ENCODE data around the gene MXD1. TPM values are rescaled to one million over a fixed set of nuclear protein-coding genes. Genes with fewer than 3 reads are reported as not detected.
"Not testable (repeated sequence)": the region's sequence is repeated elsewhere in the genome, so short reads cannot be mapped to it uniquely, and the experiment has no call there.

The MXD1 gene
- total and polyA plus RNA-seq, 7 donors, result 5.4 to 102 (median 7.8) TPM

GRCh38 chr2:69893684-69894551 is 21.0 kb upstream of the MXD1 start, which contains the start of gene SNRNP27:
SNRNP27 (plus strand) TSS chr2:69893956; CDS start chr2:69893985, 29 bp downstream.
- Histone ChIP-seq H3K4me3 (peak within 1 kb of the TSS; percentile 57 to 87 (median 67)), H3K27ac (peak within 1 kb of the TSS; percentile 77 to 84 (median 81)), H3K4me1 (peaks cover 0 to 25% (median 12%) of the 10 kb centered on the region in 4 donors), H3K27me3 (no peaks in the 10 kb centered on the region), H3K36me3 (peaks cover 0 to 39% (median 18%) of the 10 kb centered on the region in 4 donors), H3K9me3 (no peaks in the 10 kb centered on the region)
- WGBS, 2 donors, result 0 to 1% methylated on average over 32 of the region's 32 CpGs
- TF ChIP-seq CTCF (IDR thresholded peaks at IDR 0.05) (no peak), POLR2AphosphoS5 (IDR thresholded peaks at IDR 0.05) (peak; percentile 53 to 87 (median 69)), EP300 (IDR thresholded peaks at IDR 0.05) (no peak), POLR2A (IDR thresholded peaks at IDR 0.05) (peak; percentile 48 to 50)
- DNase-seq, result peak; percentile 89
- intact Hi-C loops (cut with DNase I), result no loop called here

DNA sequence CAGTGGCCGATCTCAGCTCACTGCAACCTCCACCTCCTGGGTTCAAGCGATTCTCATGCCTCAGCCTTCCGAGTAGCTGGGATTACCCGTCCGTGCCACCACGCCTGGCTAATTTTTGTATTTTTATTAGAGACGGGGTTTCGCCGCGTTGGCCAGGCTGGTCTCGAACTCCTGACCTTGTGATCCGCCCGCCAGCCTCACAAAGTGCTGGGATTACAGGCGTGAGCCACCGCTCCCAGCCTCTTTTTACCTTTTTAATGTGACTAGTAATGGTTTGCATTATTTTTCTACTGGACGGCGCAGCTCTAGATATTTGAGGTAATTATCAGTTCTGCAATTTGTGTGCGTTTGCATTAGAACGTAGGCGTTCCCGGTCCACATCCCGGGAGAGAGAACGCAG is 20.2 kb upstream of the MXD1 start:
- H3K4me1 ChIP-seq, result peaks cover 0 to 25% (median 12%) of the 10 kb centered on the region in 4 donors
- H3K4me3 ChIP-seq, result peak overlapping the region; percentile 57 to 87 (median 67)
- H3K27me3 ChIP-seq; DNase-seq; H3K9me3 ChIP-seq; intact Hi-C loops (cut with DNase I): not testable (repeated sequence)
- 33 to 51% methylated on average over 23 of the region's 23 CpGs for WGBS, 2 donors
- H3K36me3 ChIP-seq, result peaks cover 0 to 47% (median 23%) of the 10 kb centered on the region in 4 donors
- H3K27ac ChIP-seq, result peak overlapping the region; percentile 77 to 84 (median 81)

GRCh38 chr2:69902213-69902922 is 12.5 kb upstream of the MXD1 start:
- no peak for DNase-seq
- TF ChIP-seq EP300 (IDR thresholded peaks at IDR 0.05) (no peak), CTCF (IDR thresholded peaks at IDR 0.05) (no peak), POLR2A (IDR thresholded peaks at IDR 0.05) (no peak), POLR2AphosphoS5 (IDR thresholded peaks at IDR 0.05) (no peak)
- Histone ChIP-seq H3K27ac (peak overlapping the region in 1 of 4 donors; percentile 7), H3K4me3 (no peak overlapping the region), H3K36me3 (peaks cover 0 to 97% (median 20%) of the 10 kb centered on the region in 4 donors), H3K9me3 (no peaks in the 10 kb centered on the region), H3K27me3 (no peaks in the 10 kb centered on the region), H3K4me1 (peaks cover 0 to 10% (median 0%) of the 10 kb centered on the region in 4 donors)
- intact Hi-C loops (cut with DNase I), result no loop called here
- 39 to 84% methylated on average over 8 of the region's 8 CpGs for WGBS, 2 donors

DNA sequence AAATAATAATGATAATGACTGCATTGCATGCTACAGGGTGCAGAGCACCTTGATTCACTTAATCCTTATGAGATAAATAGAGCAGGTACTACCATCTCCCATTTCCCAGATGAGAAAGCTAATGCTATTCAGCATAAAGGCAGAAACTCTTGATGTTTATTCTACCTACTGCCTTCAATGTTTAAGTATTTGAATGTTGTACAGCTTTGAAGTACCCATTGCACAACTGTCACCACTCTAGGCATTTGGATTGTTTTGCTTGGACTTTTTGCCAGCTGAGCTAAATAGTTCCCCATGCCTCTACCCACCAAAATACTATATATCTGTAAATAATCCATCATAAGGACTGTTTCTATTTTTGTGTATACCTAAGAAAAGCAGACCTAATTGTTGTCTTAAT is 7.7 kb upstream of the MXD1 start:
- no peaks in the 10 kb centered on the region for H3K9me3 ChIP-seq
- H3K4me3 ChIP-seq, result no peak overlapping the region
- H3K27ac ChIP-seq, result no peak overlapping the region
- DNase-seq, result no peak
- no peak for TF ChIP-seq POLR2AphosphoS5 (IDR thresholded peaks at IDR 0.05)
- TF ChIP-seq CTCF (IDR thresholded peaks at IDR 0.05), result no peak
- no peak for TF ChIP-seq POLR2A (IDR thresholded peaks at IDR 0.05)
- TF ChIP-seq EP300 (IDR thresholded peaks at IDR 0.05), result no peak
- peaks cover 0 to 89% (median 6%) of the 10 kb centered on the region in 4 donors for H3K36me3 ChIP-seq
- no peaks in the 10 kb centered on the region for H3K27me3 ChIP-seq
- H3K4me1 ChIP-seq, result peaks cover 0 to 6% (median 1%) of the 10 kb centered on the region in 4 donors
- intact Hi-C loops (cut with DNase I), result no loop called here

Data from sigmoid colon (tissue), 7 donors.